RWPE1 (cell line): ENCODE results near the gene FMN2.

Source experiments
- CTCF ChIA-PET: fragments of 350-600 bp; sonication (Branson Sonifier 250); formaldehyde crosslinking; extraction: SDS; loops from one replicate; lab custom pipeline; 2021; lab: Yijun Ruan, JAX
- POLR2A ChIA-PET: fragments of 400-600 bp; formaldehyde crosslinking; extraction: SDS; loops from one replicate; lab custom pipeline; 2020; ENCODE audit warnings: antibody characterized with exemption; ENCODE audit not compliant: low non-redundant PET; lab: Yijun Ruan, JAX
- DNase-seq: peaks from one replicate; pipeline ENCODE4 v3.0.0; 2012; ENCODE audit warnings: low spot score
- H3K27ac ChIP-seq: fragments of 450-650 bp; 2 replicates; pipeline ENCODE4 v1.5.1; 2017
- TF ChIP-seq, protein P1 (sequence below): fragments of 450-650 bp; conservative IDR thresholded peaks from 2 replicates; pipeline ENCODE4 v1.5.1; 2017; ENCODE audit warnings: low read depth, mild to moderate bottlenecking

The FMN2 gene

DNA sequence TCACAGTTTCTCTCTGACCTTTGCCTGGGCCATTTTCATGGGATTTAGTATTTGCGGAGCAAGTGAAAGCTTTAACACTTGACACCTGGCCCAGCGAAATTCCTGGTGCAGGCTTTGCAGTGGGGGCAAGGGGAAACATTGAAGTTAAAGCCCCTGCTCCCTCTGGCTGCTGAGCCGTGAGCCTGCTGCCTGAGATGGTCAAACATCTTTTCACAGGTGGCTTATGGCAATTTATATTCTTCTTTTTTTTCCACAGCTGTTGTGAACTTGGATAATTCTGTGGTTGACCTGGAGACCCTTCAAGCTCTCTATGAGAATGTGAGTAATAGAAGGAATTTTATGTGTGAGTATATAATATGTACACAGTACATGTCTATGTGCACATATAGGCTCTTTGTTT, 202.9 kb downstream of the FMN2 start:
- no peak overlapping the region for H3K27ac ChIP-seq
- DNase-seq: no peak
- ChIA-PET CTCF (no interaction called here), POLR2A (no interaction called here)
- TF ChIP-seq, protein P1, sequence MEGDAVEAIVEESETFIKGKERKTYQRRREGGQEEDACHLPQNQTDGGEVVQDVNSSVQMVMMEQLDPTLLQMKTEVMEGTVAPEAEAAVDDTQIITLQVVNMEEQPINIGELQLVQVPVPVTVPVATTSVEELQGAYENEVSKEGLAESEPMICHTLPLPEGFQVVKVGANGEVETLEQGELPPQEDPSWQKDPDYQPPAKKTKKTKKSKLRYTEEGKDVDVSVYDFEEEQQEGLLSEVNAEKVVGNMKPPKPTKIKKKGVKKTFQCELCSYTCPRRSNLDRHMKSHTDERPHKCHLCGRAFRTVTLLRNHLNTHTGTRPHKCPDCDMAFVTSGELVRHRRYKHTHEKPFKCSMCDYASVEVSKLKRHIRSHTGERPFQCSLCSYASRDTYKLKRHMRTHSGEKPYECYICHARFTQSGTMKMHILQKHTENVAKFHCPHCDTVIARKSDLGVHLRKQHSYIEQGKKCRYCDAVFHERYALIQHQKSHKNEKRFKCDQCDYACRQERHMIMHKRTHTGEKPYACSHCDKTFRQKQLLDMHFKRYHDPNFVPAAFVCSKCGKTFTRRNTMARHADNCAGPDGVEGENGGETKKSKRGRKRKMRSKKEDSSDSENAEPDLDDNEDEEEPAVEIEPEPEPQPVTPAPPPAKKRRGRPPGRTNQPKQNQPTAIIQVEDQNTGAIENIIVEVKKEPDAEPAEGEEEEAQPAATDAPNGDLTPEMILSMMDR: no peak

DNA sequence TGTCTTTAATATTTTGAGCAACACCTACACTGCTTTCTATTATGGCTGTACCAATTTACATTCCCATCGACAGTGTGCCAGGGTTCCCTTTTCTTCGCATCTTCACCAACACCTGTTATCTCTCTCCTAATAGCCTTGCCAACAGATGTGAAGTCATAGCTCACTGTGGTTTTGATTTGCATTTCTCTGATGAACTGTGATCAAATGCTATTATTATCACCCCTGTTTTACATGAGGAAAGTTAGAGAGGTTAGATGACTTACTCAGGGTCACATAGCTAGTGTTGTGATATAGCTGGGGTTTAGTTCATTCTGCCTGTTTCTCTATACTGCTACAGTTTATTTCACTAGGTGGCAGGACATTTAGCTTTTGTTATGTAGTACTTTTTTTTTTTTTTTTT, 204.1 kb downstream of the FMN2 start:
- TF ChIP-seq, protein P1: no peak
- POLR2A ChIA-PET: no interaction called here
- CTCF ChIA-PET: no interaction called here
- H3K27ac ChIP-seq: no peak overlapping the region
- DNase-seq: no peak

DNA sequence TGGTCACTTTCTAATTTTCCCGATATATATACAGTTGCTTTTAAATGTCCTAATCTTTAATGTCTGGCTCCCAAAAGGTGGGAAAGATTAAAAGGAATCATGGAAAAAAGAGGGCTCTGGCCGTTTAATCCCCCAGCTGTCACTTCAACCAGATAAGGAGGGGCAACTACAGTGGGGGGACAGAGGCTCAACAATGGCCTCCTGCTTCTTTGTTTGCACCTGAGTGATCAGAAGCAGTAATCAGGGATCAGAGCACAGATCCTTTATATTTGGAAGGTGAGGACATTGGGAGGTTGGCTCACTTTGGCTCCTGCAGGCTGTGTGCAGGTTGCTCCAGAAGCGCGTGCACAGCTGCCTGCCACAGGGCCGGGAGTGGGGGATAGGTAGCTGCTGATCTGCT, 212.8 kb downstream of the FMN2 start:
- CTCF ChIA-PET: no interaction called here
- H3K27ac ChIP-seq: no peak overlapping the region
- POLR2A ChIA-PET: no interaction called here
- TF ChIP-seq, protein P1: no peak
- no peak for DNase-seq

DNA sequence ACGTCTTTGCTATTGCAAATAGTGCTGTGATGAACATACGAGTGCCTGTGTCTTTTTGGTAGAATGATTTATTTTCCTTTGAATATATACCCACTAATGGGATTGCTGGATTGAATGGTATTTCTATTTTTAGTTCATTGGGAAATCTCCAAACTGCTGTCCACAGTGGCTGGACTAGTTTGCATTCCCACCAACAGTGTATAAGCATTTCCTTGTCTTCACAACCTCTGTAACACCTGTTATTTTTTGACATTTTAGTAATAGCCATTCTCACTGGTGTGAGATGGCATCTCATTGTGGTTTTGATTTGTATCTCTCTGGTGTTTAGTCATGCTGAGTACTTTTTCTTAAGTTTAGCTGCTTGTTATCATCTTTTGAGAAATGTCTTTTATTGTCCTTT, 215.0 kb downstream of the FMN2 start:
- DNase-seq: no peak
- ChIA-PET POLR2A (no interaction called here), CTCF (interaction anchor here (0.6 kb wide), 1 partner anchor 38 kb away, joined by 3 read pairs; no protein-coding TSS in a partner anchor)
- TF ChIP-seq, protein P1: no peak
- no peak overlapping the region for H3K27ac ChIP-seq

DNA sequence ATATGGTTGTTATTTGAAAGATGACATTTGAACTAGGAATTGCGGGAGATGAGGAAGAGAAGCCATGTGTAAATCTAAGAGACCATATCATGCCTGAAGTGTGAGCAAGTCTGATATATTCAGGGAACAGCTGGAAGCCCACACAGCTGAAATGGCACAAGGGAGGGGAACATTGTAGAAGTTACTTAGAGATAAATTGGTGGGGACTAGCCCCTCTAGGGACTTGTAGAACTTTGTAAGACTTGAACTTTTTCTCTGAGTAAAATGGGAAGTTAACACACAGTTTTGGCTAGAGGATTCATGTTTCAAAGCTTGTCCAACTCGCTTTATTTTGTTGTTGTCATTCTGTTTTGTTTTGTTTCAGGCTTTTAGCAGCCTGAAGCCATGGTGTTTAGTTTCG, 216.4 kb downstream of the FMN2 start:
- H3K27ac ChIP-seq: no peak overlapping the region
- CTCF ChIA-PET: no interaction called here
- no peak for DNase-seq
- POLR2A ChIA-PET: no interaction called here
- TF ChIP-seq, protein P1: no peak

DNA sequence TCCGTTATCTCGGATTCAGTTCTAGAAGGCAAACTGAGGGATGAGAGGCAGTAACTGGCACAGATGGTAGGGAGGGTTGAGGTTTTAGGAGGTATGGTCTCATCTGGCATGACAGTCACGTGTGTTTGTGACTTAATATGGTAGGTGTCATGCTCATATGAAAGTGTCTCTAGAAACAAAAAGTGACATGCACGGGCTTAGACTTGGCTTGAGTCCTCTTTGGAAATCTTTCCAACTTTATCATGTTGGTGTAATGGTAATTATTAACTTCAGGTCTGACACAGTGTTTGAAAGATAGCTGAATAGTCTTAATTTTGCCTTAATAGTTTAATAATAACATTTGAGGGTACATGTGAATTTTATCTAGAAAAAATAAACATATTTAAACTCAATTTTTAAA, 218.1 kb downstream of the FMN2 start:
- TF ChIP-seq, protein P1: no peak
- peak overlapping the region; percentile 52; the same call in 1 of the 2 replicates for H3K27ac ChIP-seq
- CTCF ChIA-PET: no interaction called here
- DNase-seq: no peak
- POLR2A ChIA-PET: no interaction called here
